SH-SY5Y (cell line): ENCODE measurements around the gene ASIC1.

ENCODE experiments used
- GATA2 ChIP-seq: IDR thresholded peaks from 2 replicates; pipeline ENCODE4 v1.6.1; 2011; ENCODE audit warnings: mild to moderate bottlenecking, low read depth, low read length
- GATA3 ChIP-seq: IDR thresholded peaks from 2 replicates; pipeline ENCODE4 v1.6.1; 2011; ENCODE audit warnings: low read depth, mild to moderate bottlenecking, low read length, moderate library complexity

Gene ASIC1

DNA sequence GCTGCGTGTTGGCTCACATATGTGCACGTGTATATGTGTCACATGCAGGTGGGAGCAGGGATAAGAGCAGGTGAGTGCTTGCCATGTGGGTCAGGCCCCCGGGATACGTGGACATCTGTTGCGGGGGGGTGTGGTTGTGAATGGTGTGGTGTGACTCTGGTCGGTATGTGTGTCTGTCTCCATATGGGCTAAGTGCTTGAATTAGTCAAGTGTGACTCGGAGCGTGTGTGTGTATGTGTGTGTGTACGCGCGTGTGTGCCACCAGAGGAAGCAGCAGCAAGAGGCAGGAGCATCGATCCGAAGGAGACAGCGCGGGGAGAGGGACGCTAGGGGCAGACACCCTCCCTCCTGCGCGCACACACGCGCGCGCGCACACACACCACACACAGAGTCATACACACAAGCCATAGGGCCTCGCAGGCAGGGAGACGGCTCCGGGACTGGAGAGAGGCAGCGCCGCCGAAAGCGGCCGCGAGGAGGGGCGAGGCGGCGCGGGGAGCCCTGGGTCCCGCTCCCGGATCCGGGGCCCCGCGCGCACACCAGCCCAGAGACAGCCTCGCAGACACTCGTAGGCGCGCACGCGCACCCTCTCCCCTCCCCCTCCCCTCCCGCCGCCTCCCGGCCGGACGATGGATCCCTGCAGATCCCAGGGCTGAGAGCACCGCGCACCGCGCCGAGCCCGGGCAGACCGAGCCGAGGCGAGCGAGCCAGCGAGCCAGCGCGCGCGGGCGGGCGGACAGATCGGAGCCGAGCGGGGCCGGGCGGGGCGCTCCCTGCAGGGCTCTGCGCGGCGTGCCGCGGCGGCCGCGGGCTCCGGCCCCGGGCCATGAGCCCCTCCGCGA is at the start of gene ASIC1:
ASIC1 (plus strand) TSS at position 597 of the 842 bp plus-strand sequence. CDS start 1,171 bp downstream, outside the sequence.
- TF ChIP-seq GATA3, result no peak
- no peak for TF ChIP-seq GATA2

DNA sequence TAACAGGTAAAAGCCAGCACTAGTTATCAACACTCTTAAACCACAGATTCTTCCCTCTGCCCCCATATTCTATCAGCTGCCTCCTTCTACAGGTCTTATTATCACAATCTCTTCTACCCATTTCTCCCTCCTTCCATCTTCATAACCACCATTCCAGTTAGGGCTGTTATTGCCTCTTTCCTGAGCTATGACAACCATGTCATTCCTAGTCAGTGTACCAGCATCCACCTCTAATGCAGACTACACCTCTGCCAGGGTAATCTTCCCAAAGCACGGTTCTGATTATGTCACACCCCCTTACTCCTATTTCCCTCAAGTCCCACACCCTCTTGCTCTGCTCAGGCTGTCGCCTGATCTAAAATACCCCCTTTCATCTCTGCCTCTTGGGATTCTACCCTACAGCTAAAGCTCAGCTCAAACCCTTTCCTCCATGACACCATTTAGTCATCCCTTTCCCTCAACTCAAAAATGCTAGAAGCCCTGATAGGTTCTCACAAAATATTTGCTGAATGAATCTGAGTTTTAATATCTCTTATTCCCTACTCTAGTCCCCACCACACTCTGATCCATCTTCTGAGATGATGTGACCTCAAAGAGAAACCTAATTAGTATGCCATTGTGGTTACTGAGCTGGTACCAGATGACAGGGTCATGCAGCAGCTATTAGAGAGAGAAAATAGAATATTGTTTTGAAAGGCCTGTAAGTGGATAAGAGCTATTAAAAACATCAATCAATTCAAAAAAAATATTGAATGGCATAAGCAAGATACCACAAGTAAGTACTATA is 43.8 kb upstream of the ASIC1 start:
- TF ChIP-seq GATA3 (no peak), GATA2 (no peak)

- no peak for TF ChIP-seq GATA2
These were observed 43.1 kb upstream of the ASIC1 start for GRCh38 chr12:50014342-50014741.

DNA sequence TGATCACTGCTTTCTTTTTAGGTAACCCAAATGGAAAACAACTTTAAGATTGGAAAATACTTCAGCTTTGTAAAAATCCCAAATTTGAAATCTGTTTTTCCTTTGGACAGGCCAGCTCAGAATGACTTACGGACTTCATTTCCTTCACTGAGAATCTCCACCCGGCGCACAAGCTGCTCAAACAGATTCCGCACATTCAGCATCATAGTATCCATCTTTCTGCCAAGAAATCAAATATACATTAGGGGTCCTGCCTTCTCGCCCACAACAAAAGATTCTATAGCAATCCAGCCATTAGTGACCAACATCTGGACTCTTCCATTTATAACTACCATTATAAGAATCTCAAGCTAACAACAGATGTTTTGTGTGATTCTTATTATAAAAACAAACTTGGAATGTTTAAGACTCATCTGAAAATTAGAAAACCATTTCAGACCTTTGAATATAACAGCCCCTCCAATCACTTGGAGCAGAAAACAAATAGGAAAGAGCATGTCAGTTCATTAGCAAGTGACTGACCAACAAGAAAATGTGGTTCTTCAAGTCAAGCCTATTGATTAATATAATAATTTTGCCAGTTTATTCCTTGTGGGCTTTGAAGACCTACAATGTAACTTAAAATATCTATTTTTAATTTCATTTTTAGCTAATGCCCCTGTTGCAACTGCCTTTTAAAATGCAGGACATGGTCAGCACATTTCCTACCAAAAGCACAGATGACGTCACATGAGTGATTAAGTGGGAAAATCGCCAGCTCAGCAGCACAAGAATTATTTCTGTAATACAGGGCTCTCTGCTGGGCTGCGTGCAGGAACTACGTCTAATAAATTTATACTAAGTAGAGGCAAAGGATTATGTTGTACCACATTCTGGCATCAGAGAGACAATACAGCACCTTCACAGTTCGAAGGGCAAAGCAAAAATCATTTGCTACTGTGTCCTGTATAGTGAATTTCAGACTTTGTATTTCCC is 40.6 kb upstream of the ASIC1 start:
- no peak for TF ChIP-seq GATA3
- TF ChIP-seq GATA2, result no peak

- TF ChIP-seq GATA2 (no peak), GATA3 (no peak)
These were observed 39.8 kb upstream of the ASIC1 start for GRCh38 chr12:50017641-50018040.

GRCh38 chr12:50018154-50018553 is 39.2 kb upstream of the ASIC1 start:
- TF ChIP-seq GATA2 (no peak), GATA3 (no peak)

GRCh38 chr12:50018968-50019367 is 38.4 kb upstream of the ASIC1 start:
- no peak for TF ChIP-seq GATA2
- no peak for TF ChIP-seq GATA3

DNA sequence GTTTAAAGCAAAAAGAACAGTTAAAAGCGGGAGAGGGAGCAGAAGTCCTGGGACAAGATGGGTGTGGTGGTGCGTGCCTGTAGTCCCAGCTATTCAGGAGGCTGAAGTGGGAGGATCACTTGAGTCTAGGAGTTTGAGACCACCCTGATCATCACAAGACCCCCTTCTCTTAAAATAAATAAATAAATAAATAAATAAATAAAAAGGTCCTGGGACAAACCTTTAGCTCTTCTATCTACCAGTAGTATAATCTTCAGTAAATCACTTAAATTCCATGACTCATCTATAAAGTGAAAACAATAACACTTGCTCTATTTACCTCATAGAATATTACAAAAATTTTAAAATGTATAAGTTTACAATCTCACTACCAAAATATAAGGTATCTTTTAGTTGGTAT is 37.9 kb upstream of the ASIC1 start:
- TF ChIP-seq GATA3, result no peak

DNA sequence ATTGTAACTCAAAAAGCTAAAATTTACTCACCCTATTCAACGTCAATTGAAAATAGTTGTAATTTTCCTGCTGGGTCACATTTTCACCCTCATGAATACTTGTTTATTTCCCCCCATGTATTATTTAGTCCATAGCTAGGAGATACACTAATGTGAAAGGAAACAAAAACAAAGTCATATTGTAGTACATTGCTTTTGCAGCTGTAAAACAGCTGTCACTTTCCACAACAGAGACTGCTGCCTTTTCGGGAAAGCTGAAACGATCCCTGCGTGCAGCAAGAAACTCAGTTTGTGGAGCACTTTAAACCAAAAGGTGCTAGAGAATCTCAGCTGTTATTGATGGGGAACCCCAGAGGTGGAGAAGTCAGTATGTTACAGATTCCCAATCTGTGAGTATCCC is 36.4 kb upstream of the ASIC1 start:
- TF ChIP-seq GATA2 (no peak), GATA3 (no peak)

DNA sequence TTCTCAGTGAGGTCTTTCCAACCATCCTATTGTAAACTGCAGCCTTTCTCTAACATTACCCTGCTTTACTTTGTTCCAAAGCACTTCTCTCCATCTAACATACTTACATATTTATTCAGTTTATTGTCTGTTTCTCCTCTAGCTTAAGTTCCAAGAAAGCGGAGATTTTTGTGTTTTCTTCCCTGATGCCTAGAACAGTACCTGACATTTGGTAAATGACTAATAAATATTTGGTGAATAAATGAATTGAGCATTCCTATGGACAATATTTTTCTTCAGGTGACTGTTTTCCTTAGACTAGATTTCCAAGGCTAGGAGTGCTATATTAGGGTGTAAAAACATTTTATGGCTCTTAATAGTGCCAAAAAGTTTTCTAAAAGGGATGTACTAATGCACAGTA is 34.5 kb upstream of the ASIC1 start:
- TF ChIP-seq GATA3 (no peak), GATA2 (no peak)

- no peak for TF ChIP-seq GATA3
- no peak for TF ChIP-seq GATA2
These were observed 33.2 kb upstream of the ASIC1 start for GRCh38 chr12:50024227-50024626.

DNA sequence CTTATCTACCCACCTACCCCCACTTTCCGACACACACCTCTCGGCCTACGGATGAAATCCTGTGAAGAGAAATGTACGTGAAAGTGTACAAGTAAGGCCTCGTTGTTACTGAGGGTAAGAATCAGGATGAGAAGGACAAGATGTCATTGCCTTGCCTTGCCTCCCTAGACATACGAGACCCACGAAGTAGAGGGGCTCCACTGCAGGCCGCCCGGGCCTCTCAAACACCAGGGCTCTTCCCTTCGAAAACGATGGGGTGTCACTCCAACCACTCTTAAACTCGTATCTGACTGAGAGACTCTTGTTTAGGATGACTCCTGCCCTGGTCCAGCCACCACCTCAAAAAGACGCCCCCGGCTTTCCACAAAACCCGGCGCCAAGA is 32.6 kb upstream of the ASIC1 start:
- TF ChIP-seq GATA2 (no peak), GATA3 (no peak)

DNA sequence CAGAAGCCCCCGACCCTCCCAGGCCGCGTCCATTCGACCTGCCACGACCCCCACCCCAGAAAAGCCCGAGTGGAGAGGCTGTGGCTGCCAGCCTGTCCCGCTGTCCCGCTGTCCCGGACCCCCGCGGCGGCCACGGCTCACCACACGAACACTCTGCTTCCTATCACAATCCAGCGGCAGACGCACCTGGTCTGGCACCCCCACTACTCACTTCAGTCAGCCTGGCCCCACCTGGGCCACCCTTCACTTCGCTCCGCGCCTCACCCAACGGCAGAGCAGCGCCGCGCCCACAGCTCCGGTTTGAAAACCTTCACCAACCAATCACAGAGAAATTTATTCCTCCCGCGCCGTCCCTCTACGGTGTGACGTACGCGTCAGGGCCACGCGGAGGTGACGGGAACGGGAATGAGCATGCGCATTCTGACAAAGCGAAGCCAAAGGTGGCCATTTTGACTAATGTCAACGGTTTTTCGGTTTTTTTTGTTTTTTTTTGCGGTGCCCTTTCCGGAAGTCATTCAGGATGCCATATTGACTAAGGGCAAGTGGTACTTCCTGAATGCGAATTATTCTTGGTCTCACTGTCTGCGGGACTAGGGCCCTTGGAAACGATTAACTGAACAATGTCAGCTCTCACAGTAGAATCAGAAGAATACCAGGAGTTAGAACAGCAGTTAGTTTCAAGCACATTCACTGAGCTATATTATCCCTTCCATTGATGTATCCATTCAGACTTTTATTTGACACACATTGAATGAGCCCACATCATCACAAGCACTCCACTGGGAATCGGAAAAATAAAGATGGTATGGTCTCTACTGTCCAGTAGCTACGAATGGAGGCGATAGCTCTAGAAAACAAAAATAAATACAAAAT is 32.0 kb upstream of the ASIC1 start, which contains the start of gene RACGAP1:
RACGAP1 (minus strand) TSS at position 308 of the 873 bp plus-strand sequence. CDS start 8,779 bp downstream, outside the sequence.
- no peak for TF ChIP-seq GATA3
- TF ChIP-seq GATA2, result no peak
